Stimulated activated CD4-positive, alpha-beta T cell treated with anti-CD3 and anti-CD28 coated beads, TNF-alpha, amount 100 ng/mL, for 1 hour (primary cell): ENCODE results near the gene LRRC23.
A peak's percentile ranks its signal among the peaks of the same experiment; 100 is the strongest.
"Not testable (repeated sequence)": the region's sequence is repeated elsewhere in the genome, so short reads cannot be mapped to it uniquely, and the experiment has no call there.

Source experiments
- DNase-seq, 3 donors: peaks; one replicate each; pipeline ENCODE4 v3.0.0-alpha.2; 2020; ENCODE audit warnings: low read depth in 3 of 3, low spot score in 1 of 3

The LRRC23 gene

GRCh38 chr12:6899837-6900519, 4.6 kb upstream of the LRRC23 start:
- no peak for DNase-seq

GRCh38 chr12:6902448-6902847, 2.2 kb upstream of the LRRC23 start:
- DNase-seq, result no peak

GRCh38 chr12:6903722-6904121, 900 bp upstream of the LRRC23 start:
- no peak for DNase-seq

GRCh38 chr12:6905414-6906040, 905 bp downstream of the LRRC23 start:
- no peak for DNase-seq

- not testable (repeated sequence) for DNase-seq
These were observed 3.5 kb downstream of the LRRC23 start for GRCh38 chr12:6908141-6908540.

GRCh38 chr12:6909421-6910145, 5.0 kb downstream of the LRRC23 start:
- DNase-seq, result no peak

GRCh38 chr12:6912164-6912935, 7.7 kb downstream of the LRRC23 start:
- DNase-seq, result no peak

- peak; percentile 66 to 73 (median 67) for DNase-seq
These were observed 9.8 kb downstream of the LRRC23 start, which contains the start of gene ENO2 for GRCh38 chr12:6914246-6914946. TSS of gene ENO2 (plus strand) at chr12:6914580. CDS start at chr12:6915833, 1,253 bp downstream.

- DNase-seq, result no peak
These were observed 10.5 kb downstream of the LRRC23 start for GRCh38 chr12:6914947-6915788.

- no peak for DNase-seq
These were observed 11.2 kb downstream of the LRRC23 start for GRCh38 chr12:6915789-6916285.

- DNase-seq, result no peak
These were observed 12.0 kb downstream of the LRRC23 start for GRCh38 chr12:6916426-6917200.

GRCh38 chr12:6917491-6918231, 13.0 kb downstream of the LRRC23 start:
- no peak for DNase-seq

GRCh38 chr12:6919588-6919987, 15.0 kb downstream of the LRRC23 start:
- no peak for DNase-seq

GRCh38 chr12:6921539-6921938, 16.9 kb downstream of the LRRC23 start:
- no peak for DNase-seq

GRCh38 chr12:6921996-6922946, 17.6 kb downstream of the LRRC23 start:
- DNase-seq, result no peak

GRCh38 chr12:6923003-6923732, 18.5 kb downstream of the LRRC23 start:
- DNase-seq, result no peak
